GM21786 (cell line): ENCODE data around the gene DOCK3.
"Not testable (repeated sequence)": the region's sequence is repeated elsewhere in the genome, so short reads cannot be mapped to it uniquely, and the experiment has no call there.

ENCODE experiments used
- ATAC-seq: cut with Tn5 transposase; IDR thresholded peaks from one replicate; pipeline ENCODE4 v1.9.1; 2021; ENCODE audit not compliant: unreplicated experiment

DOCK3 gene

DNA sequence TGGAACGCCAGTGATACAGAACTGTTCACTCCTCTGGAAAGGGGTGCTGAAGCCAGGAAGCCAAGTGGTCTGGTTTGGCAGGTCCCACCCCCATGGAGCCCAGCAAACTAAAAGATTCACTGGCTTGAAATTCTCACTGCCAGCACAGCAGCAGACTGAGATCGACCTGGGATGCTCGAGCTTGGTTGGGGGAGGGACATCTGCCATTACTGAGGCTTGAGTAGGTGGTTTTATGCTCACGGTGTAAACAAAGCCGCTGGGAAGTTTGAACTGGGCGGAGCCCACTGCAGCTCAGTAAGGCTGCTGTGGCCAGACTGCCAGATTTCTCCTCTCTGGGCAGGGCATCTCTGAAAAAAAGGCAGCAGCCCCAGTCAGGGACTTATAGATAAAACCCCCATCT is 417.4 kb downstream of the DOCK3 start:
- not testable (repeated sequence) for ATAC-seq

DNA sequence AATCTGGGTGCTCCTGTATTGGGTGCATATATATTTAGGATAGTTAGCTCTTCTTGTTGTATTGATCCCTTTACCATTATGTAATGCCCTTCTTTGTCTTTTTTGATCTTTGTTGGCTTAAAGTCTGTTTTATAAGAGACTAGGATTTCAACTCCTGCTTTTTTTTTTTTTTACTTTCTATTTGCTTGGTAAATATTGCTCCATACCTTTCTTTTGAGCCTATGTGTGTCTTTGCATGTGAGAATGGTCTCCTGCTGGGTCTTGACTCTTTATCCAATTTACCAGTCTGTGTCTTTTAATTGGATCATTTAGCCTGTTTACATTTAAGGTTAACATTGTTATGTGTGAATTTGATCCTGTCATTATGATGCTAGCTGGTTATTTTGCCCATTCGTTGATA is 420.1 kb downstream of the DOCK3 start:
- not testable (repeated sequence) for ATAC-seq

DNA sequence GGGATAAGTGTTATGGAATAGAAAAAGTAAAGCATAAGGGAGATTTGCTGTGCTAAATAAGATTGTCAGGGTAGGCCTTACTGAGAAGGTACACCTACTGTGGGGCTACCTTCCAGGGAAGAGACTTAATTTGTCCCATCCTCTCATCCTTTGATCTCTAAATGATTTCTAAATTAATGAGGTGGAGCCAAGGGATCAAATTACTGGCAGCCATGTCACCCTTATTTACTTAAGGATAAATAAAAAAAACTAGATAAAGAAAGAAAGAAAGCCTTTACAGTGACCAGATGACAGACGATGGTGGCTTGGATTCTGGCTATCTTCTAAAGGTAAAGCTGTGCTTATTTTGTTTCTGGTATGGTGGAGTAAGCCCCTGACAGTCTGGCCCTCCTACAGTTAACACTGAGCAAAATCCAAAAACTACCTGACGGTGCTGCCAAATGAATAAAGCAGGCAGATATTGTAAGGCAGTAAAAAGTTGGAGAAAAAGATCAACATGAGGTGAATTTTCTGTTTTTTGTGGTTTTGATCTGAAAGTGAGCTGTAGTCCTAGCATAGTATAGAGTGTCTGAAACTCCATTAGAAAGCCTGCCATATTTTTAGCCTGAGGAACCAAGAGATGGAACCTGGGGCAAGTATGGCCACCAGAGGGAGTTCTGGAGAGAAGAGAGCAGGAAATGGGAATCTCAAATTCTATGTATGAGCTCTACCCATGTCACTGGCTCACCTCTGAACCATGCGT is 425.2 kb downstream of the DOCK3 start:
- no peak for ATAC-seq

DNA sequence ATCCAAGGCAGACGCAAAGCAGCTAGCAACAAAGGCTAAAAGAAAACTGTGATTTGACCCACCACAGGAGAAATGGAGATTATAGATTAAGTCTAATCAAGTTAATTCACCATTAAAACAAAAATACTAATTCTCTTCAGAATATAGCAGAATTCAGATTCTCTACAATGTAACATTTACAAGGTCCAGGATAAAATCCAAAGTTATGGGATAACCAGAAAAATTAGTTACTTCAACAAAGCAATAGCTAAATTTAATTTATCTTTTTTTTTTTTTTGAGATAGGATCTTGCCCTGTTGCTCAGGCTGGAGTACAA is 425.8 kb downstream of the DOCK3 start:
- no peak for ATAC-seq

DNA sequence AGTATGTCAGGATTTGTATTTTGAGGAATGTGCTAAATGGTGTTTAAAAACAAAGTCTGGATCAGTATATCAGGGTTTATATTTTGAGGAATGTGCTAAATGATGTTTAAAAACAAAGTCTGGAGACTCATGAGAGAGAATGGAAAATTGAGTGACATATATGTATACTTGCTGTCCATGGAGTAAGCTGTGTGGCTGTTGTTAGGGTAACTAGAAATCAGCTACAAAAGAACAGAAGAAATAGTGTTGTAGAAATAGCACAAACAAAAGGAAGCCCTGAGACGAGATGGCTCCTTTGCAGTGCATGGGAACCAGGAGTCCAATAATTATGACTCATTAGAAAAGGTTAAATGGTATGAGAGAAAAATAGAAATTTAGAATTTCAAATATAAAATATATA is 427.7 kb downstream of the DOCK3 start:
- no peak for ATAC-seq

DNA sequence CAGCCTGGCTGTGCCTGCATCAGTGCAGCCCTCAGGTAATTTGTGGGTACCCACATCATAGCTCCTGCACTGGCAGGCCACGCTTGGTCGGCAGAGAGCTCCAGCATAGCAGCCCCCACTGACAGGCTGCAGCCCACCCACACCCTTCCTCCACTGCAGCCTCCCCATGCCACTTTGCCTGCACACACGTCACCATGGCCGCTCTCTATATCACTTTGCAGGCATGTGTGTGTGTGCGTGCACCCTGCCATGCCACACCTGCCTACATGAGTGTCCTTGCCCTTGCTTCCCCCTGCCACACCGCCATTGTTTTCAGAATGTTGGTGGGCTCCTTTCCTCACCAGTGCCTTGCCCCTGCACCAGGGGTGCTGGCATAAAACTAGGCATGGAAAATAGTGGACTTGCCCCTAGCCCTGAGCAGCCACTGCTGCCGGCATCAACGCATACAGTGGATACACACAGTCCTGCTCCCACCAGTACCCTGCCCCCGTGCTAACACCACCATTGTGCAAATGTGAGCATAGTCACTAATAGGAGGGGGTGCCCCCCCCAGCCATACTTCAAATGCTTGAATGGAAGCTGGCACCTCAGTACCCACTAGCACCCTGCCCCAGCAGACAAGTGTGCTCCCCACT is 431.6 kb downstream of the DOCK3 start:
- no peak for ATAC-seq

DNA sequence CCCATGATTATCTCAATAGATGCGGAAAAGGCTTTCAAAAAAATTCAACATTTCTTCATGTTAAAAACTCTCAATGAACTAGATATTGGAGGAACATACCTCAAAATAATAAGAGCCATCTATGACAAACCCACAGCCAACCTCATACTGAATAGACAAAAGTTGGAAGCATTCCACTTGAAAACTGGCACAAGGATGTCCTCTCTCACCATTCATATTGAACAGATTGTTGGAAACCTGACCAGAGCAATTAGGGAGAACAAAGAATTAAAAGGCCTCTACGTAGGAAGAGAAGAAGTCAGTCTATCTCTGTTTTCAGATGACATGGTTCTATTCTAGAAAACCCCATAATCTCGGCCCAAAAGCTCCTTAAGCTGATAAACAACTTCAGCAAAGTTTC is 435.9 kb downstream of the DOCK3 start:
- no peak for ATAC-seq

DNA sequence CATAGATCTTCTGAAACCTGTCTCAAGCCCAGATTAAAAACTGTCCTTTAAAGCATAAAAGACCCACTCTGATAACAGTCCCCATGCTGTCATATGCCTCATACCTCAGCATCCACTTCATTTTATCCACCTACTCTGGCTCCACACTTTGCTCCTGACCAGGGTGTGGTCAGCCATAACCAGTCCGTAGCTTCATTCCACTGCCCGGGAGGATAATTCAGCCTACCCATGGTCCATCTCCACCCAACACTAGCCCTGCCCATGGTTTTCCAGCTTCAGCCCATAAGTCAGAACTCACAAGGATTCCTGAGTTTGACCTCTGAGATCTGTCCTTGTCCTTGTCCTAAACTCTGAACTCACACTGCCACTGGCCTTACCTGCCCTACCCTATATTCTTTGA is 448.2 kb downstream of the DOCK3 start:
- ATAC-seq: no peak

DNA sequence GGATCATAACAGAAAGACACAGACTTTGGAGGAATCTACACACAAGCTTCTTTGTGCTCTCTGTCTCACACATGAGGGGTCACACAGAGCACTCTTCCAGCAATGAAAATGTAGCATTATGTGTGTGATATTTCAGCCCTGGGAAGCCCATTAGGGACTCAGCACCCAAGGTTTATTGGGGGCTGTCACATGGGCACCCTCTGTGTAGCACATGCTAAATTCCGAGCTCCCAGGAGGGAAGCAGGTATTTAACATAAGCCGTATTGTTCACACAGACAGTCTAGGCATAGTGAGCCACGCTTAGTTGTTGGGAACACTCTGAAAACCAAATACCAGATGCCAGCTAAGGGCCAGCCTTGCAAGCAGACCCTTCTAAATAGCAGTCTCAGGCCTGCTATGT is 448.8 kb downstream of the DOCK3 start:
- no peak for ATAC-seq

DNA sequence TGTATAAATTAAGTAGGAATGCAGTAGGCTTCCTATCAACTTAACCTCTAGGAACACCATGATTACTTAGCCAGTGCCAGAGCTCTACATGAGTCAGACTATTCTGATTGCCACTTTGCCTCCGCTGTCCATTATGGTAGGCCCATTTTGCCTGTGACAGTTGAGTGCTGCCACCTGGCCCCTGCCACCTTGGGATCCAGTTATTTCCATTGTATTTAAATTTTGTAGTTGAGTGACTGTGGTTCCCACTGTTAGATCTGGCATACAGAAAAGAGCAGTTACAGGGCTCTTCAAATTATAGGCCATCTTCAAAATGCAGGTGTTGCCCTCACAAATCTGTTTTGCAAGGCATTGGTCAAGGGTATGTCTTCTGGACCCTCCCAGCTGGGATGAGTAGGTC is 456.9 kb downstream of the DOCK3 start:
- ATAC-seq: not testable (repeated sequence)

DNA sequence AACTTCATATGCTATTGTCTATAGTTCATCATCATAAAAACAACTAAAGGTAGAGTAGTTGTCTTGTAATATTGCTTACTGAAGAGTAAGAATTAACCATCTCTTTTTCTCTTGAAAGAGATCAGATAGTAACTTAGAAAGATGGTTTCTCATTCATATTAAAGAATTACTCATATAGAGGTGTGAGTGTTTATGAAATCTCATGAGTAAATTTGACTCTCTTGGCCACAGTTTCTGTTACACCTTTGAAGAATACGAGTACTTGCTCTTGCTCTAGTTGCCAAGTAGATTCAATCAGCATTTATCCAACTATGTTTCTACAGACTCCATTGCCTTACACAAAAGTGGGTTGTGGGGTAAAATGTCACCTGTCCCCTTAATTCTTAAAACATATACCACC is 463.0 kb downstream of the DOCK3 start:
- no peak for ATAC-seq

DNA sequence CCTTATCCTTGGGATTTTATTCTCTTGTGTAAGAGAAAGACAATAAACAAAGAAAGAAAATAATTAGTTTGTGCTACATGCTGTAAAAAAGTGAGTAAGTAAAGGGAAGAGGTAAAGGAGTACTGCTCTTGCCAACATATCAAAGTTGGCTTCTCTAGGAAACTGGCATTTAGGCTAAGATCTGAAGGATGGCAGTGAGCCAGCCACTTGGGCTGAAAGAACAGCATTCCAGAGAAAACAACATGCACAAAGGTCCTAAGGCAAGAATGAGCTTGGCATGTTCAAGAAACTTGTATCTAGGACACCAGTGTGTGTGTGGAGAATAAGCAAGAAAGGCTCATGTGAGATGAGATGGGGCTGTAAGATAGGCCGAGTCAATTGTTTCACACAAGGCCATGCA is 464.9 kb downstream of the DOCK3 start:
- no peak for ATAC-seq

DNA sequence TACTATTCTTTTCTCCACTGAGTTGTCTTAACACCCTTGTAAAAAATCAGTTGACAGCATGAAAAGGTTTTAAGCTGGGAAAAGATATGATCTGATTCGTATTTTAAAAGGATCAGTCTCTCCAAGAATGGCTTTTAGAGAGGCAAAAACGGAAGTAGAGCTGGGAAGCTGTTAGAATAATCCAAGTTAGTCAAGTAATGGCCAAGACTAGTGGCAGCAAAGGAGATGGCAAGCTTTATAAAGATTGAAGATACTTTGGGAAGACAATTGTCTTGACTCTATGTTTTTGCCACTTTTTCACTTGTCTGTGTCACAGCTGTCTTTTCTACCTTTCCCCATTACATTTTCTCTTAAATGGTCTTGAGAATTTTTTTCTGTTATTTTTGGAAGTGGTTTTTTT is 466.8 kb downstream of the DOCK3 start:
- no peak for ATAC-seq

DNA sequence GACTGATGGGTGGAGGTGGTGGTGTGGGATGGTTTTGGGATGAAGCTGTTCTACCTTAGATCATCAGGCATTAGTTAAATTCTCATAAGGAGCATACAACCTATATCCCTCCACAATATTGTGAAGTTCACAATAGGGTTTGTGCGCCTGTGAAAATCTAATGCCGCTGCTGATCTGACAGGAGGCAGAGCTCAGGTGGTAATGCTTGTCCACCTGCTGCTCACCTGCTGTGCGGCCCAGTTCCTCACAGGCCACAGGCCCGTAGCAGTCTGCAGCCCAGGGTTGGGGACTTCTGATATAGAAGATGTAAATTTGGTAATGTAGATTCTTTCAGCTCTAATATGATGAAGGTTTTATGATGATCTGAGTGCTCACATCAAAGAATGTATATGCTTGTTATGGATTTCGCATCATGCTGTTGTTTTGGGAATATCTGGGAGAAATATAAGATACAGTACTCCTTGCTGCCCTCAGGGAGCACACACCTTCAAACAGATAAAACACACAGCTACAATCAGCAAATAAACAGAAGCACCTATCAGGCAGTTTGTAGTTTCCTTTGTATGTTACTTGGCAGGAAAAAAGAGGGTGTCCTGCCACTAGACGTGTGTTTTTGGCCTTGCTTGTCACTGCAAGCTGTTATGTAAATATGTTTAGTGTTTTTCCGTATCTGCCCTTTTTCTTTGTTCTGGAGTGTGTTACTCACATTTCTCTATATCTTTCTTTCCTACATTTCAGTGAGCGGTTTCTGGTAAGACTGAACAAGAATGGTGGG is 471.3 kb downstream of the DOCK3 start:
- ATAC-seq: no peak

DNA sequence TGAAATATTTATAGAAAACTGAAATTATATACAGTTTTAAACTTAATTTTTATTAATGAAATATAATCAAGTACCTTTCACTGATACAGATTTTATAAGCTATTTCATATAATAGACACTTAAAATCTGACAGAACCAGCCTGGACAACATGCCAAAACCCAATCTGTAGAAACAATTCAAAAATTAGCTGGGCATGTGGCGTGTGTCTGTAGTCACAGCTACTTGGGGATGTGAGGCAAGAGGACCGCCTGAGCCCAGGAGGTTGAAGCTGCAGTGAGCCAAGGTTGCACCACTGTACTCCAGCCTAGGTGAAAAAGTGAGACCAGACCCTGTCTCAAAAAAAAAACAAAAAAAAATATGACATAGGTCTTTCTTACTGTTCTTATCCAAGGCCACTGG is 472.1 kb downstream of the DOCK3 start:
- no peak for ATAC-seq

DNA sequence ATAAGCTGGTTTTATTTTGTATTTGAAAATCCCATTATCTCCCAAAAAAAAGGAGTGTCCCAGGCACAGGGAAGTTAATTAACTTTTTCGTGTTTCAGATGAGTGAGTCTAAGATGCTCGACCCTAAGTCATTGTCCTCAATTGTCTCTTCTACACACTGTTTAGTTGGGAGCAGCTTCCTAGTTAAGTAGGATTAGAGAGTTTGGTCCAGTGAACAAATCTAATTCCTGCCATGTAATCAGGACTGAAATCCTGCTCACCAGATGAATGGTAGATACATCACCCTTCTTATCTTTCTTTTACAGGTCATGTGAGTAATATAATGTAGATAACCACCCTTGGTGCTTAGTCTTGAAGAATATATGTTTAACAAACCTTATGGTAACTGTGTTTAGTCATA is 481.4 kb downstream of the DOCK3 start:
- no peak for ATAC-seq

DNA sequence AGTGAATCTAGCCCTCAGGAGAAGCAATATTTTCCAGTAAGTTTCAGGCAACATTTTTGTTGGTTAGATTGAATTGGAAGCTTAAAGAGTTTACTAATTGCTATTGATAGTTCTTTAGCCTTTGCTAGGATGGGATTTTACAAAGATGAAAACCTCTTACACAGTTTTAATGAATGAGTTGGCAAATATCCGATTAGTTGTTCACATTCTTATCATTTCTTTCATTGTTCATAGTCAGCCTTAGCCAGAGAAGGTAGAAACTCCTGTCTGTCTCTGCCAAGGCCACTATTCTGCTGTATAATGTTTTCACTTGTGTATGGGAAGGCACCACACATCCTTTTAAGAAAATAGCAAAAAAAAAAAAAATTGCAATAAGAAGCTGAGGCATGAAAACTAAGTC is 488.3 kb downstream of the DOCK3 start:
- ATAC-seq: no peak

DNA sequence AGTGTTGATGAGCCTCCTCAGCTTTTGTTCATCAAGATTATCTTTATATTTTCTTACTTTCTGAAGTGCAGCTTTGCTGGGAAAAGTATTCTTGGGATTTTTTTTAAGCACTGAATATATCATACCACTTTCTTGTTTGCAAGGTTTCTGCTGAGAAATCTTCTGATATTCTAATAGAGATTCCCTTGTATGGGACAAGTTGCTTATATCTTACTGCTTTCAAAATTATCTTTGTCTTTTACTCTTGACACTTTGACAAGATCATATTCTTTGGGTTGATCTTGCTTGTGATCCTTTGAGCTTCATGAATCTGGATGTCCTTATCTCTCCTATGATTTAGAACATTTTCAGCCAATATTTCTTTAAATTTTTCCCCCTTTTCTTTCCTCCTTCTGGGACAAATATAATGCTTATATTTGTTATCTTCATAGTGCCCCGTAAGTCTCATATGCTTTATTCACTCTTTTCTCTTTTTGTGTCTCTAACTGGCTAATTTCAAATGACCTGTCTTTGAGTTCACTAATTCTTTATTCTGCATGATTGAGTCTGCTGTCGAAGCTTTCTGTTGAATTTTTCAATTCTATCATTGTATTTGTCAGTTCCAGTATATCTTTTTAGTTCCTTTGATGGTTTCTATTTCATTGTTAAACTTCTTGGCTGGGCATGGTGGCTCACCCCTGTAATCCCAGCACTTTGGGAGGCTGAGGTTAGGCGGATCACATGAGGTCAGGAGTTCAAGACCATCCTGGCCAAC is 499.0 kb downstream of the DOCK3 start:
- ATAC-seq: no peak

DNA sequence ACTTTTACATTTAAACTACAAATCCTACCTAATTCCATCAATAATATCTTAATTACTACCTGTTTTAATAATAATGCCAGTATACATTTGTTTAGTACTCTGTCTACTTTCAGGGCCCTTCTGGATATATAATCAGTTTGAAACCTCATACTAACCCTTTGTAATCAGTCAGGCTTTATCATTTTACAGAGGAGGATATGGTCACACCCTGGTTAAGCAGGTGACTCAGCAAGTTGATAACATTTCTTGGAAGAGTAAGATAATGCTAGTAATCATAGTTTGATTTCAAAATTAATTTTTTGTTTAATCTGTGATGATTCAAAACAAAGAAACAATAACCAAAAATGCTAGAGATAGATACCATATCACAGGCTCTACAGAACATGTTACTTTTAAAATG is 502.2 kb downstream of the DOCK3 start:
- ATAC-seq: no peak

DNA sequence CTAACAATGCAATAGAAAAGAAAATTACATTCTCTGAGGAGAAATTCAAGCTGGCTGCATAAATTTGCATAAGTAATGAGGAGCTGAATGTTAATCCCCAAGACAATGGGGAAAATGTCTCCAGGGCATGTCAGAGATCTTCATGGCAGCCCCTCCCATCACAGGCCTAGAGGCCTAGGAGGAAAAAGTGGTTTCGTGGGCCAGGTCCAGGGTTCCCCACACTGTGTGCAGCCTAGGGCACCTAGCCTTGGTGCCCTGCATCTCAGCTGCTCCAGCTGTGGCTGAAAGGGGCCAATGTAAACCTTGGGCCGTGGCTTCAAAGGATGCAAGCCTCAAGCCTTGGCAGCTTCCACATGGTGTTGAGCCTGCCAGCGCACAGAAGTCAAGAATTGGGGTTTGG is 511.7 kb downstream of the DOCK3 start:
- ATAC-seq: not testable (repeated sequence)

DNA sequence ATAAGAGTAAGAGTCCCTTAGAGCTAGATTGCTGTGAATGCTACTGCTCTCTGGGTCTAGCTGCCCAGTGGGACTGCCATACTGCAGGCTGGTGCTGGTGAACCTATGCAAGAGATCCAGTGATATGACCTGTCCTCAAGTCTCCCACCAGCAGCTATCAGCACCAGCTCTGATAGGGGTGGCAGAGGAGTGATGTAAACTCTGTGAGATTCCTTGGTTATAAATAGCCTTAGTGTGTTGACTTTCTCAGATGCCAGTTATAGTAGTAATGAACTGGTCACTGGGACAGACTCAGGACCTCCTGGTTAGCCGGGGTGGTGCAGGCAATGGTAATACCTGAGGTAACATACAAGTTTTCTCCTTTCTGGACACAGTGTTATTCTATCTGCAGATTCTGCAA is 515.5 kb downstream of the DOCK3 start:
- no peak for ATAC-seq

DNA sequence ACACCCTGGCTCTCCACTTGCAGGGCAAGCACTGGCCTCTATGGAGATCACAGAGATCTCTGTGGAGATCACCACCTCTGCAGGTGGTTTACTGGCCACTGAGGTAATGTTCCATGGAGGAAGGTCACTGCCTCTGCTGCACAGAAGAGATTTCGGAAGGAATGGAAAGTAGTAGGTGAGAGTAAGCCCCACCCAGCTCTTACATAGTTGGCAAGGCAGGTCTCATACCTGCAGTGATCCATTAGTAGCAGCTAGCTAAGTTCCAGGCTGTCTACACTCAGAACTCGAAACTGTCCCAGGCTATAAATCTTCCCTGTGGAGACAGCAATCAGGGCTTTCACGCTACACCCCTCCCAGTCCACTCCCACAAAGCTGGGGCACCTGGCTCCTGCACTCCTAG is 516.1 kb downstream of the DOCK3 start:
- ATAC-seq: no peak
